H1 (cell line): ENCODE results near the gene OSBPL3.

Experiments used
- CEBPB ChIP-seq: IDR thresholded peaks from 2 replicates; pipeline ENCODE4 v1.6.1; 2012; ENCODE audit warnings: low read depth, low read length
- HDAC2 ChIP-seq, 2 experiments: fragments of 300-600 bp in 1 of 2; sonication (generic) in 1 of 2; IDR thresholded peaks; 2 replicates each; pipeline ENCODE4 v1.6.1; 2011 to 2012; ENCODE audit warnings: low read depth in 2 of 2, low read length in 2 of 2, mild to moderate bottlenecking in 2 of 2, moderate library complexity in 2 of 2, borderline replicate concordance in 1 of 2, inconsistent platforms in 1 of 2
- TF ChIP-seq, protein P1 (sequence below), 3 experiments: IDR thresholded peaks; 1 replicate in 2 of 3; 2 replicates in 1 of 3; pipeline versions ENCODE4 v1.5.1 to v1.6.1; 2011; ENCODE audit warnings: low read length in 3 of 3, mild to moderate bottlenecking in 3 of 3, inconsistent platforms in 2 of 3, low read depth in 1 of 3, moderate library complexity in 1 of 3; ENCODE audit not compliant: insufficient read depth in 1 of 3; ENCODE audit errors: control extremely low read depth in 1 of 3

DNA sequence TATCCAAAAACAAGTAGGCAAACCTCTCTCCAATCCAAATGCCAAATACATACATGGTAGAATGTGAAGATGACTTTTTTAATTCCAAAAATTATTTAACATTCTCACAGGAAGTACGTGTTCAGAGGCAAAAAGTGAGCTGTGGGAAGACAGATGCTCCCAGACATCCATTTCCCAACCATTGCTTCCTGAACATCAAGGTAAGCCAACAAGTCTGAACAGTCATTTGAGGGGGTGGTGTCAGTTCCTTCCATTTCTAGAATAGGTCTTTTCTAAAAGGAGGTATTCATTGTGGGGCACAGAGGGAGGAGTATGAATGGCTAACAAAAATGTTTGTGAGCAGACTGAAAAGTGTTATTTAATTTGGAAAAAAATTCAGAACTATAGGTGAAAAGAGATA is 49.1 kb downstream of the OSBPL3 start:
- no peak for TF ChIP-seq HDAC2 (IDR thresholded peaks at IDR 0.05; ENCODE audit: borderline replicate concordance in 1 of 2, low read depth in 2 of 2, low read length in 2 of 2)
- TF ChIP-seq CEBPB: no peak
- TF ChIP-seq, protein P1, sequence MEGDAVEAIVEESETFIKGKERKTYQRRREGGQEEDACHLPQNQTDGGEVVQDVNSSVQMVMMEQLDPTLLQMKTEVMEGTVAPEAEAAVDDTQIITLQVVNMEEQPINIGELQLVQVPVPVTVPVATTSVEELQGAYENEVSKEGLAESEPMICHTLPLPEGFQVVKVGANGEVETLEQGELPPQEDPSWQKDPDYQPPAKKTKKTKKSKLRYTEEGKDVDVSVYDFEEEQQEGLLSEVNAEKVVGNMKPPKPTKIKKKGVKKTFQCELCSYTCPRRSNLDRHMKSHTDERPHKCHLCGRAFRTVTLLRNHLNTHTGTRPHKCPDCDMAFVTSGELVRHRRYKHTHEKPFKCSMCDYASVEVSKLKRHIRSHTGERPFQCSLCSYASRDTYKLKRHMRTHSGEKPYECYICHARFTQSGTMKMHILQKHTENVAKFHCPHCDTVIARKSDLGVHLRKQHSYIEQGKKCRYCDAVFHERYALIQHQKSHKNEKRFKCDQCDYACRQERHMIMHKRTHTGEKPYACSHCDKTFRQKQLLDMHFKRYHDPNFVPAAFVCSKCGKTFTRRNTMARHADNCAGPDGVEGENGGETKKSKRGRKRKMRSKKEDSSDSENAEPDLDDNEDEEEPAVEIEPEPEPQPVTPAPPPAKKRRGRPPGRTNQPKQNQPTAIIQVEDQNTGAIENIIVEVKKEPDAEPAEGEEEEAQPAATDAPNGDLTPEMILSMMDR (IDR thresholded peaks at IDR 0.05; ENCODE audit: control extremely low read depth in 1 of 3, insufficient read depth in 1 of 3, low read depth in 1 of 3, low read length in 3 of 3): no peak
